ENCODE measurements around the gene MDC1.
"Not testable (repeated sequence)": the region's sequence is repeated elsewhere in the genome, so short reads cannot be mapped to it uniquely, and the experiment has no call there.

The MDC1 gene

GRCh38 chr6:30717129-30717844 lies at the start of gene MDC1:
Gene MDC1 (minus strand): TSS chr6:30717281. CDS start chr6:30715175, 2,106 bp downstream.
- peak; percentile 98 to 99 for DNase-seq

GRCh38 chr6:30766461-30767157 lies 49.5 kb upstream of the MDC1 start:
- no peak for DNase-seq

GRCh38 chr6:30765495-30765894 lies 48.4 kb upstream of the MDC1 start:
- not testable (repeated sequence) for DNase-seq

- DNase-seq: not testable (repeated sequence)
These were observed 47.5 kb upstream of the MDC1 start for GRCh38 chr6:30764490-30765043.

GRCh38 chr6:30763618-30764489 lies 46.8 kb upstream of the MDC1 start:
- DNase-seq: no peak

- DNase-seq: no peak
These were observed 46.1 kb upstream of the MDC1 start for GRCh38 chr6:30763155-30763617.

- no peak for DNase-seq
These were observed 44.8 kb upstream of the MDC1 start for GRCh38 chr6:30761791-30762429.

- DNase-seq: no peak
These were observed 43.5 kb upstream of the MDC1 start for GRCh38 chr6:30760549-30760948.

- DNase-seq: no peak
These were observed 42.6 kb upstream of the MDC1 start for GRCh38 chr6:30759575-30760239.

- no peak for DNase-seq
These were observed 40.3 kb upstream of the MDC1 start for GRCh38 chr6:30757261-30757904.

- not testable (repeated sequence) for DNase-seq
These were observed 39.4 kb upstream of the MDC1 start for GRCh38 chr6:30756405-30757003.

GRCh38 chr6:30754631-30755030 lies 37.5 kb upstream of the MDC1 start:
- no peak for DNase-seq

- DNase-seq: no peak
These were observed 35.3 kb upstream of the MDC1 start for GRCh38 chr6:30752157-30752927.

- DNase-seq: no peak
These were observed 33.2 kb upstream of the MDC1 start for GRCh38 chr6:30750379-30750668.

- no peak for DNase-seq
These were observed 32.7 kb upstream of the MDC1 start for GRCh38 chr6:30749554-30750378.

GRCh38 chr6:30748851-30749540 lies 31.9 kb upstream of the MDC1 start:
- no peak for DNase-seq

- no peak for DNase-seq
These were observed 31.1 kb upstream of the MDC1 start for GRCh38 chr6:30747902-30748769.

- no peak for DNase-seq
These were observed 30.2 kb upstream of the MDC1 start for GRCh38 chr6:30747300-30747687.
